Measurements from ENCODE around the gene MAPKAP1.

DNA sequence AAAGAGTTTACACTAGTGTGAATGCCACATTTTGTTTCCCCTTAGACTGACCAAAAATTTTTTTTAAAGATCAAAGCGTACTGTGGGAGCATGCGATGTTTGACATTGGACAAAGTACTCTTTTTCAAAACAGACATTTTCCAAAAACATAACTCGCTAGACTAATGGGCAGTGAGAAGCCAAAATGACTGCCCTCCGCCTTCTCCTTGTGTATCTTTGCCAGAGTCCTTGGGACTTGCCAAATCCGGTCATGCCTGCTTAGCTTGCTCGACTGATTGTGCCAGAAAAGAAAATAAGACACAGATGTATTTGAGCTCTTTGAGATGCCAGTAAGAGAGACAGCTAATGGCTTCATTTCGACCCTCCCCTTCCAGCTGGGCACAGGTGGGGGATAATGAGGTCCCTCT lies 157.5 kb downstream of the MAPKAP1 start:
- TF ChIP-seq BHLHE40 (IDR thresholded peaks at IDR 0.05; ENCODE audit: borderline replicate concordance), result no peak
- no peak for TF ChIP-seq SP1 (IDR thresholded peaks at IDR 0.05)
- TF ChIP-seq ARNT (IDR thresholded peaks at IDR 0.05), result no peak
- no peak for TF ChIP-seq FOXM1 (IDR thresholded peaks at IDR 0.05; ENCODE audit: borderline replicate concordance)
- no peak for TF ChIP-seq FOXK2 (IDR thresholded peaks at IDR 0.05)
- TF ChIP-seq TARDBP (IDR thresholded peaks at IDR 0.05), result no peak
- TF ChIP-seq CTBP1 (IDR thresholded peaks at IDR 0.05; ENCODE audit: borderline replicate concordance), result no peak
- TF ChIP-seq HDGF (IDR thresholded peaks at IDR 0.05; ENCODE audit: borderline replicate concordance), result no peak
- TF ChIP-seq FOXA1 (IDR thresholded peaks at IDR 0.05), result no peak

All from HEK293T (cell line).